GM19023 (cell line): ENCODE results near the gene ASTN2.

Experiments used
- ATAC-seq: cut with Tn5 transposase; IDR thresholded peaks from one replicate; pipeline ENCODE4 v1.9.1; 2021; ENCODE audit warnings: mild to moderate bottlenecking, moderate library complexity; ENCODE audit not compliant: unreplicated experiment

ASTN2 gene

GRCh38 chr9:116980582-116981120 lies 434.2 kb downstream of the ASTN2 start:
- no peak for ATAC-seq

GRCh38 chr9:116979456-116979855 lies 435.4 kb downstream of the ASTN2 start:
- no peak for ATAC-seq

- no peak for ATAC-seq
Measured at GRCh38 chr9:116978155-116978554, 436.7 kb downstream of the ASTN2 start.

- ATAC-seq = no peak
Measured at GRCh38 chr9:116975126-116975525, 439.7 kb downstream of the ASTN2 start.

GRCh38 chr9:116966199-116966598 lies 448.7 kb downstream of the ASTN2 start:
- no peak for ATAC-seq

GRCh38 chr9:116964258-116964657 lies 450.6 kb downstream of the ASTN2 start:
- ATAC-seq = no peak

- ATAC-seq = no peak
Measured at GRCh38 chr9:116959809-116960208, 455.0 kb downstream of the ASTN2 start.

- no peak for ATAC-seq
Measured at GRCh38 chr9:116958881-116959280, 456.0 kb downstream of the ASTN2 start.

GRCh38 chr9:116954731-116955130 lies 460.1 kb downstream of the ASTN2 start:
- ATAC-seq = no peak

- ATAC-seq = no peak
Measured at GRCh38 chr9:116953271-116953670, 461.6 kb downstream of the ASTN2 start.

- no peak for ATAC-seq
Measured at GRCh38 chr9:116952436-116952810, 462.4 kb downstream of the ASTN2 start.

GRCh38 chr9:116951588-116952435 lies 463.0 kb downstream of the ASTN2 start:
- ATAC-seq = peak; percentile 77

GRCh38 chr9:116945817-116946216 lies 469.0 kb downstream of the ASTN2 start:
- ATAC-seq = no peak

- no peak for ATAC-seq
Measured at GRCh38 chr9:116944714-116945534, 469.9 kb downstream of the ASTN2 start.

- no peak for ATAC-seq
Measured at GRCh38 chr9:116943970-116944369, 470.9 kb downstream of the ASTN2 start.

GRCh38 chr9:116942593-116943061 lies 472.2 kb downstream of the ASTN2 start:
- ATAC-seq = peak; percentile 59

GRCh38 chr9:116941266-116941665 lies 473.6 kb downstream of the ASTN2 start:
- ATAC-seq = no peak

- no peak for ATAC-seq
Measured at GRCh38 chr9:116940614-116941215, 474.1 kb downstream of the ASTN2 start.

- no peak for ATAC-seq
Measured at GRCh38 chr9:116939614-116940013, 475.2 kb downstream of the ASTN2 start.

GRCh38 chr9:116939161-116939560 lies 475.7 kb downstream of the ASTN2 start:
- ATAC-seq = no peak

- ATAC-seq = no peak
Measured at GRCh38 chr9:116937361-116937760, 477.5 kb downstream of the ASTN2 start.
